IMR-90 (cell line): ENCODE results near the gene LRIG1. TPM values are rescaled to one million over a fixed set of nuclear protein-coding genes. Genes with fewer than 3 reads are reported as not detected.

Experiments
- ATAC-seq: fragments of 200-7000 bp; cut with Tn5 transposase; 2 replicates; pipeline ENCODE4 v1.9.1; 2020; ENCODE audit warnings: low read depth, mild to moderate bottlenecking, moderate library complexity
- BruUV-seq: library from RNA; stranded (reverse); fragments of 400-500 nt; replicated peaks from 2 replicates; lab custom pipeline; 2021; lab: Mats Ljungman, UMichigan
- CTCF ChIA-PET: fragments of 300-600 bp; formaldehyde crosslinking; extraction: SDS; loops from one replicate; lab custom pipeline; 2021; ENCODE audit warnings: antibody characterized with exemption; lab: Yijun Ruan, JAX
- POLR2A ChIA-PET: fragments of 300-600 bp; sonication (Branson Sonifier 250); formaldehyde crosslinking; loops from one replicate; lab custom pipeline; 2022; ENCODE audit warnings: antibody characterized with exemption; ENCODE audit not compliant: unreplicated experiment; lab: Charles Lee
- DNase-seq: peaks from one replicate; pipeline ENCODE4 v3.0.0; 2013
- H2AFZ ChIP-seq: replicated peaks from 2 replicates; pipeline ENCODE3; 2013; ENCODE audit warnings: low read length, mild to moderate bottlenecking; ENCODE audit not compliant: poor library complexity
- H2AK5ac ChIP-seq: 2 replicates; pipeline ENCODE4 v1.6.1; 2013; ENCODE audit warnings: low read depth, low read length, inconsistent platforms
- H2AK9ac ChIP-seq: replicated peaks from 2 replicates; pipeline ENCODE3; 2013; ENCODE audit warnings: mild to moderate bottlenecking, low read depth, low read length, moderate library complexity; ENCODE audit not compliant: poor library complexity
- H2BK120ac ChIP-seq: 2 replicates; pipeline ENCODE4 v1.6.1; 2013; ENCODE audit warnings: low read depth, low read length, inconsistent platforms
- H2BK15ac ChIP-seq: 3 replicates; pipeline ENCODE4 v1.6.1; 2013; ENCODE audit warnings: low read depth, low read length, inconsistent platforms
- H2BK20ac ChIP-seq: 2 replicates; pipeline ENCODE4 v1.6.1; 2013; ENCODE audit warnings: low read depth, mild to moderate bottlenecking, inconsistent platforms, low read length, moderate library complexity
- H2BK5ac ChIP-seq: 2 replicates; pipeline ENCODE4 v1.6.1; 2013; ENCODE audit warnings: mild to moderate bottlenecking, low read depth, low read length, inconsistent platforms; ENCODE audit not compliant: poor library complexity, severe bottlenecking
- H3K14ac ChIP-seq: replicated peaks from 2 replicates; pipeline ENCODE4 v1.6.1; 2013; ENCODE audit warnings: low read depth, low read length, inconsistent platforms
- H3K18ac ChIP-seq: 2 replicates; pipeline ENCODE4 v1.6.1; 2013; ENCODE audit warnings: low read depth, low read length, control low read depth
- H3K23ac ChIP-seq: 2 replicates; pipeline ENCODE4 v1.6.1; 2013; ENCODE audit warnings: low read depth, low read length, inconsistent platforms
- H3K27ac ChIP-seq: 2 replicates; pipeline ENCODE4 v1.5.1; 2013; ENCODE audit warnings: mild to moderate bottlenecking, control low read depth, low read length; ENCODE audit not compliant: insufficient read depth
- H3K27me3 ChIP-seq: 2 replicates; pipeline ENCODE4 v1.6.1; 2013; ENCODE audit warnings: low read length; ENCODE audit not compliant: control insufficient read depth, insufficient read depth
- H3K36me3 ChIP-seq: 2 replicates; pipeline ENCODE4 v1.6.1; 2013; ENCODE audit warnings: low read length, mixed read lengths; ENCODE audit not compliant: control insufficient read depth, insufficient read depth
- H3K4ac ChIP-seq: 2 replicates; pipeline ENCODE4 v1.6.1; 2013; ENCODE audit warnings: low read depth, low read length, inconsistent platforms
- H3K4me1 ChIP-seq: 2 replicates; pipeline ENCODE4 v1.6.1; 2013; ENCODE audit warnings: low read length, mixed read lengths; ENCODE audit not compliant: control insufficient read depth, insufficient read depth
- H3K4me2 ChIP-seq: 2 replicates; pipeline ENCODE4 v1.6.1; 2013; ENCODE audit warnings: low read depth, mild to moderate bottlenecking, control low read depth, low read length, moderate library complexity
- H3K4me3 ChIP-seq: 2 replicates; pipeline ENCODE4 v1.5.1; 2013; ENCODE audit warnings: low read depth, mild to moderate bottlenecking, control low read depth, low read length, moderate library complexity; ENCODE audit not compliant: insufficient read depth
- H3K56ac ChIP-seq: 2 replicates; pipeline ENCODE4 v1.6.1; 2013; ENCODE audit warnings: low read length, inconsistent platforms; ENCODE audit not compliant: insufficient read depth; ENCODE audit errors: extremely low read depth
- H3K79me1 ChIP-seq, 2 experiments: 2 replicates each; pipeline ENCODE4 v1.6.1; 2013; ENCODE audit warnings: low read length in 2 of 2, inconsistent platforms in 1 of 2, low read depth in 1 of 2
- H3K9ac ChIP-seq: 2 replicates; pipeline ENCODE4 v1.6.1; 2013; ENCODE audit warnings: low read depth, low read length, control low read depth
- H3K9me1 ChIP-seq: 2 replicates; pipeline ENCODE4 v1.6.1; 2013; ENCODE audit warnings: low read length, inconsistent platforms; ENCODE audit not compliant: insufficient read depth
- H3K9me3 ChIP-seq: 2 replicates; pipeline ENCODE4 v1.6.1; 2013; ENCODE audit warnings: low read length; ENCODE audit not compliant: control insufficient read depth, insufficient read depth
- H4K20me1 ChIP-seq: 2 replicates; pipeline ENCODE4 v1.6.1; 2013; ENCODE audit warnings: low read length, inconsistent platforms; ENCODE audit not compliant: insufficient read depth
- H4K5ac ChIP-seq: 2 replicates; pipeline ENCODE4 v1.6.1; 2013; ENCODE audit warnings: mild to moderate bottlenecking, low read depth, low read length, control low read depth
- H4K8ac ChIP-seq, 2 experiments: 2 replicates each; pipeline ENCODE4 v1.6.1; 2013; ENCODE audit warnings: low read depth in 2 of 2, low read length in 2 of 2, control low read depth in 1 of 2, inconsistent platforms in 1 of 2
- H4K91ac ChIP-seq: 2 replicates; pipeline ENCODE4 v1.6.1; 2013; ENCODE audit warnings: low read depth, low read length, inconsistent platforms; ENCODE audit not compliant: insufficient read depth
- BHLHE40 ChIP-seq: fragments of 150-350 bp; IDR thresholded peaks from 2 replicates; pipeline ENCODE4 v1.6.1; 2016; ENCODE audit warnings: mild to moderate bottlenecking, low read depth, low read length
- CEBPB ChIP-seq: IDR thresholded peaks from 2 replicates; pipeline ENCODE4 v1.6.1; 2012; ENCODE audit warnings: low read depth, low read length, improper control_type of control experiment
- CHD1 ChIP-seq: IDR thresholded peaks from 2 replicates; pipeline ENCODE4 v1.6.1; 2012; ENCODE audit warnings: low read depth, low read length, improper control_type of control experiment
- FOS ChIP-seq: fragments of 150-350 bp; IDR thresholded peaks from 2 replicates; pipeline ENCODE4 v1.6.1; 2016; ENCODE audit warnings: low read depth, low read length
- MAFK ChIP-seq: IDR thresholded peaks from 2 replicates; pipeline ENCODE4 v1.6.1; 2012; ENCODE audit warnings: low read depth, low read length, improper control_type of control experiment
- MAZ ChIP-seq: IDR thresholded peaks from 2 replicates; pipeline ENCODE4 v1.6.1; 2012; ENCODE audit warnings: low read depth, mild to moderate bottlenecking, low read length, improper control_type of control experiment, moderate library complexity, borderline replicate concordance
- MXI1 ChIP-seq: IDR thresholded peaks from 2 replicates; pipeline ENCODE4 v1.6.1; 2012; ENCODE audit warnings: low read depth, mild to moderate bottlenecking, low read length, moderate library complexity, borderline replicate concordance
- NFE2L2 ChIP-seq: fragments of 150-350 bp; IDR thresholded peaks from 2 replicates; pipeline ENCODE4 v1.6.1; 2016; ENCODE audit warnings: low read depth, mild to moderate bottlenecking, low read length
- POLR2A ChIP-seq: IDR thresholded peaks from 2 replicates; pipeline ENCODE4 v1.6.1; 2012; ENCODE audit warnings: mild to moderate bottlenecking, low read depth, low read length
- RAD21 ChIP-seq: IDR thresholded peaks from 2 replicates; pipeline ENCODE4 v1.6.1; 2012; ENCODE audit warnings: low read length, improper control_type of control experiment
- RCOR1 ChIP-seq: IDR thresholded peaks from 2 replicates; pipeline ENCODE4 v1.6.1; 2012; ENCODE audit warnings: mild to moderate bottlenecking, low read length, improper control_type of control experiment; ENCODE audit not compliant: insufficient replicate concordance
- RFX5 ChIP-seq: IDR thresholded peaks from 2 replicates; pipeline ENCODE4 v1.8.0; 2012; ENCODE audit warnings: low read depth, mild to moderate bottlenecking, low read length, moderate library complexity
- SMC3 ChIP-seq: fragments of 150-350 bp; IDR thresholded peaks from 2 replicates; pipeline ENCODE4 v1.6.1; 2016; ENCODE audit warnings: low read depth, mild to moderate bottlenecking, antibody characterized with exemption, low read length, moderate library complexity
- dilution Hi-C: fragments of 300-500 bp; cut with HindIII; formaldehyde crosslinking; loops from one replicate; pipeline ENCODE4 v1.14.3; 2018; ENCODE audit warnings: low sequenced_read_pairs; ENCODE audit not compliant: unreplicated experiment
- in situ Hi-C: fragments of 300-500 bp; cut with MboI; formaldehyde crosslinking; loops from 3 replicates; pipeline ENCODE4 v1.14.3; 2019; ENCODE audit warnings: low sequenced_read_pairs, inconsistent platforms, mixed read lengths
- intact Hi-C: fragments of 100-400 bp; cut with micrococcal nuclease; formaldehyde crosslinking; loops from 2 replicates; pipeline ENCODE4 v1.10.0; 2022
- polyA plus RNA-seq, 3 experiments: library from polyadenylated mRNA; depleted of rRNA; stranded (reverse); fragments of >200 nt; gene quantifications; 2 replicates each; pipeline ENCODE4 v1.2.3, GENCODE V29; 2012; ENCODE audit warnings: low replicate concordance in 1 of 3
- total RNA-seq: library from RNA; depleted of rRNA; stranded (reverse); fragments of >200 nt; gene quantifications from 2 replicates; pipeline ENCODE4 v1.2.3, GENCODE V29; 2012
- TF ChIP-seq, protein P1 (sequence below): fragments of 150-350 bp; IDR thresholded peaks from 2 replicates; pipeline ENCODE4 v1.6.1; 2017; ENCODE audit warnings: mild to moderate bottlenecking, antibody characterized with exemption, low read length, low read depth
- TF ChIP-seq, protein P2 (sequence below): conservative IDR thresholded peaks from 2 replicates; pipeline ENCODE4 v1.5.1; 2012; ENCODE audit warnings: mild to moderate bottlenecking, low read depth, low read length, improper control_type of control experiment
- TF ChIP-seq, protein P3 (sequence below): fragments of 150-350 bp; IDR thresholded peaks from 2 replicates; pipeline ENCODE4 v1.6.1; 2016; ENCODE audit warnings: low read depth, mild to moderate bottlenecking, low read length, moderate library complexity, borderline replicate concordance

LRIG1 gene
- total and polyA plus RNA-seq, 2 of the 4 experiments (the other 2 are of a cell fraction) = 62.8 to 87.8 TPM

DNA sequence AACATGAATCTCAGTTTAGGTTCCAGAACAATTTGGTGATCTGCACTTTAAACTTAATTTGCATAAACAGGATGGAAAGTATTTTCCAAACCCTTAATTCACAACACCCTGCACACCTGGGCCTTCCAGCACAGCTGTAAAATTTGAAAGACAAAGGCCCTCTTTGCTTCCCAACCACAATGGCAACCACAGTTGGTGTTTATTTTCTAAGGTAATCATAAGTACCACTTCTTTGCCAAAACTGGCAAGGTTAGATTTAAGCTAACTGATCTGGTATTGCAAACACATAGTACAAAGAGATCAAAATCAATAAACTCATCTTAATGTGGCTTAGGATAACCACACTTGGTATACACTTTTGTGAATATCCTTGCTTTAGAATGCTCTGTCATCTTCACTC lies 4.1 kb downstream of the LRIG1 start:
- no peak overlapping the region for H2BK120ac ChIP-seq
- H2BK15ac ChIP-seq = no peak overlapping the region
- no peak overlapping the region for H2BK20ac ChIP-seq
- in situ Hi-C loops = loop anchor here (5.0 to 10.0 kb wide), 2 partner anchors 74 to 222 kb away; no protein-coding TSS in a partner anchor
- no peak overlapping the region for H3K4me2 ChIP-seq
- no peak overlapping the region for H2BK5ac ChIP-seq
- no peak overlapping the region for H2AK9ac ChIP-seq
- no peak overlapping the region for H2AK5ac ChIP-seq
- 0 out of 2 replicates have a peak overlapping the region, but pooled peaks have one; percentile 24 for H3K23ac ChIP-seq
- no peak overlapping the region for H3K18ac ChIP-seq
- no peak overlapping the region for H2AFZ ChIP-seq
- H3K4me1 ChIP-seq = peaks cover 11% of the 10 kb centered on the region
- DNase-seq (no peak), ATAC-seq (no peak)
- POLR2A ChIA-PET = no interaction called here
- no peaks in the 10 kb centered on the region for H3K9me3 ChIP-seq
- TF ChIP-seq MXI1 (no peak), POLR2A (no peak), BHLHE40 (no peak), CEBPB (no peak), MAFK (no peak), MAZ (no peak), NFE2L2 (no peak), FOS (no peak), CHD1 (no peak), RFX5 (no peak), SMC3 (no peak), RAD21 (no peak), RCOR1 (no peak)
- TF ChIP-seq, protein P1, sequence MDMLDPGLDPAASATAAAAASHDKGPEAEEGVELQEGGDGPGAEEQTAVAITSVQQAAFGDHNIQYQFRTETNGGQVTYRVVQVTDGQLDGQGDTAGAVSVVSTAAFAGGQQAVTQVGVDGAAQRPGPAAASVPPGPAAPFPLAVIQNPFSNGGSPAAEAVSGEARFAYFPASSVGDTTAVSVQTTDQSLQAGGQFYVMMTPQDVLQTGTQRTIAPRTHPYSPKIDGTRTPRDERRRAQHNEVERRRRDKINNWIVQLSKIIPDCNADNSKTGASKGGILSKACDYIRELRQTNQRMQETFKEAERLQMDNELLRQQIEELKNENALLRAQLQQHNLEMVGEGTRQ = no peak
- TF ChIP-seq, protein P2, sequence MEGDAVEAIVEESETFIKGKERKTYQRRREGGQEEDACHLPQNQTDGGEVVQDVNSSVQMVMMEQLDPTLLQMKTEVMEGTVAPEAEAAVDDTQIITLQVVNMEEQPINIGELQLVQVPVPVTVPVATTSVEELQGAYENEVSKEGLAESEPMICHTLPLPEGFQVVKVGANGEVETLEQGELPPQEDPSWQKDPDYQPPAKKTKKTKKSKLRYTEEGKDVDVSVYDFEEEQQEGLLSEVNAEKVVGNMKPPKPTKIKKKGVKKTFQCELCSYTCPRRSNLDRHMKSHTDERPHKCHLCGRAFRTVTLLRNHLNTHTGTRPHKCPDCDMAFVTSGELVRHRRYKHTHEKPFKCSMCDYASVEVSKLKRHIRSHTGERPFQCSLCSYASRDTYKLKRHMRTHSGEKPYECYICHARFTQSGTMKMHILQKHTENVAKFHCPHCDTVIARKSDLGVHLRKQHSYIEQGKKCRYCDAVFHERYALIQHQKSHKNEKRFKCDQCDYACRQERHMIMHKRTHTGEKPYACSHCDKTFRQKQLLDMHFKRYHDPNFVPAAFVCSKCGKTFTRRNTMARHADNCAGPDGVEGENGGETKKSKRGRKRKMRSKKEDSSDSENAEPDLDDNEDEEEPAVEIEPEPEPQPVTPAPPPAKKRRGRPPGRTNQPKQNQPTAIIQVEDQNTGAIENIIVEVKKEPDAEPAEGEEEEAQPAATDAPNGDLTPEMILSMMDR = no peak
- TF ChIP-seq, protein P3, sequence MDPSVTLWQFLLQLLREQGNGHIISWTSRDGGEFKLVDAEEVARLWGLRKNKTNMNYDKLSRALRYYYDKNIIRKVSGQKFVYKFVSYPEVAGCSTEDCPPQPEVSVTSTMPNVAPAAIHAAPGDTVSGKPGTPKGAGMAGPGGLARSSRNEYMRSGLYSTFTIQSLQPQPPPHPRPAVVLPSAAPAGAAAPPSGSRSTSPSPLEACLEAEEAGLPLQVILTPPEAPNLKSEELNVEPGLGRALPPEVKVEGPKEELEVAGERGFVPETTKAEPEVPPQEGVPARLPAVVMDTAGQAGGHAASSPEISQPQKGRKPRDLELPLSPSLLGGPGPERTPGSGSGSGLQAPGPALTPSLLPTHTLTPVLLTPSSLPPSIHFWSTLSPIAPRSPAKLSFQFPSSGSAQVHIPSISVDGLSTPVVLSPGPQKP = no peak
- peaks cover 29 to 72% of the 10 kb centered on the region in 2 experiments for H3K79me1 ChIP-seq
- peaks cover 31% of the 10 kb centered on the region; the same call in 1 of the 2 replicates for H4K20me1 ChIP-seq
- intact Hi-C loops = loop anchor here (5.0 kb wide), 2 partner anchors 54 to 239 kb away; no protein-coding TSS in a partner anchor
- H3K27ac ChIP-seq = no peak overlapping the region
- no peak overlapping the region for H3K4ac ChIP-seq
- no peak overlapping the region for H4K5ac ChIP-seq
- no peaks in the 10 kb centered on the region for H3K27me3 ChIP-seq
- CTCF ChIA-PET = interaction anchor here (0.6 kb wide), 1 partner anchor 1250 kb away, joined by 4 read pairs; no protein-coding TSS in a partner anchor
- no peak overlapping the region for H3K14ac ChIP-seq
- H3K9ac ChIP-seq = no peak overlapping the region
- no peak overlapping the region for H3K4me3 ChIP-seq
- no peak overlapping the region for H4K91ac ChIP-seq
- 0 out of 2 replicates have a peak, but pooled peaks cover 3% of the 10 kb centered on the region for H3K9me1 ChIP-seq
- H3K36me3 ChIP-seq = no peaks in the 10 kb centered on the region
- no TSS peak for BruUV-seq
- no peak overlapping the region for H4K8ac ChIP-seq
- dilution Hi-C loops = no loop called here
- H3K56ac ChIP-seq = no peak overlapping the region
